WI38 (cell line): Measurements from ENCODE around the gene TBC1D13.
"Not testable (repeated sequence)": the region's sequence is repeated elsewhere in the genome, so short reads cannot be mapped to it uniquely, and the experiment has no call there.

ENCODE experiments used
- H3K4me3 ChIP-seq: 2 replicates; pipeline ENCODE4 v1.5.1; 2011; ENCODE audit warnings: low read depth, mild to moderate bottlenecking, control low read depth, low read length
- CTCF ChIP-seq: IDR thresholded peaks from 2 replicates; pipeline ENCODE4 v1.5.1; 2012; ENCODE audit warnings: low read depth, mild to moderate bottlenecking, control low read depth, low read length

TBC1D13 gene

DNA sequence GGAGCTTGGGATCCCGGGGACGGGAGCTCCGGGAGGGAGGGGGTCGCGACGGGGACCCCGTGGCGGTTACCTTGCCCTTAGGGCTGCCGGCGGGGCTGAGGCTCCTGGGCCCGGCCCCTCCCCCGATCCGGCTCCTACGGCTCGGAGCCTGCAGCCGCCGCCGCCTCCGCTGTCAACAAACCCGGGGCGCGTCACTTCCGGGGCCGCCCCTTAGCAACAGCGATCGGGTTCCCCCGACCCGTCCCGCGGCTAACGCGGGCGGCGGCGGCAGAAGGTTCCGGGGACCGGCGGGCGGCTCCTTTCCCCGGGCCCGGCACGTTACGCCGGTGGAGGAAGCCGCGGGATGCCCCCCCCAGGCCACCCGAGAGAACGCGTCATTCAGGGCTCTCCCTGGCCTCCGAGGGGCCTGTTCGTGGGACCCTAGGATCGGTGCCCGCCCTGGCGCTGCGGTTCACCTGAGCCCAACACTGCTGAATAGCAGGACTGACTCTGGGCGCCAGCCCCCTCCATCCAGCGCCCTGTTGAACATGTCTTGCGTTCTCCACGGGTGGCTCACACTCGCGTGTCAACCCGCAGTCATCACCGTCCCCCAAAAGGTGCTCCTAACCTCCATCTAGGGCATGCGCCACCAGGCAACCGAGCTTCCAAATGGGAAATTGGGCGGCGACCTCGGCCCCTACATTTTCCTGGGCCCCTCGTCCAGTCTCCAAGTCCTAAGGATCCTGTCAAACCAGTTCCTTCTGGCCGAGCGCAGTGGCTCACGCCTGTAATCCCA, 15.1 kb upstream of the TBC1D13 start, which contains the start of gene ZER1:
ZER1 (minus strand) TSS at position 183 of the 775 bp plus-strand sequence. CDS start 16,362 bp downstream, outside the sequence.
- H3K4me3 ChIP-seq = peak within 1 kb of the TSS; percentile 97
- TF ChIP-seq CTCF = no peak

- H3K4me3 ChIP-seq = no peak overlapping the region
- TF ChIP-seq CTCF = no peak
Measured at GRCh38 chr9:128773049-128773448, 14.0 kb upstream of the TBC1D13 start.

DNA sequence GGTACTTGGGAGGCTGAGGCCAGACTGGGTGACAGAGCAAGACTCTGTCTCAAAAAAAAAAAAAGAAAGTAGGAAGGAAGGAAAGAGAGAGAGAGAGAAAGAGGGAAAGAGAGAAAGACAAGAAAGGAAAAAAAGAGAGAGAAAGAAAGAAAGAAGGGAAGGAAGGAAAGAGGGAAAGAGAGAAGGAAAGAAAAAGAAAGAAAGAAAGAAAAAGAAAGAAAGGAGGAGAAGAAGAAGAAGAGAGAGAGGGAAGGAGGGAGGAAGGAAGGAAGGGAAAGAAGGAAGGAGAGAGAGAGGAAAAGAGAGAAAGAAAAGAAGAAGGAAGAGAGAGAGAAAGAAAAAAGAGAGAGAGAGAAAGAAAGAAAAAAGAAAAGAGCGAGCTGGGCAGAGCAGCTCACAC, 12.2 kb upstream of the TBC1D13 start:
- H3K4me3 ChIP-seq = no peak overlapping the region
- TF ChIP-seq CTCF = no peak

DNA sequence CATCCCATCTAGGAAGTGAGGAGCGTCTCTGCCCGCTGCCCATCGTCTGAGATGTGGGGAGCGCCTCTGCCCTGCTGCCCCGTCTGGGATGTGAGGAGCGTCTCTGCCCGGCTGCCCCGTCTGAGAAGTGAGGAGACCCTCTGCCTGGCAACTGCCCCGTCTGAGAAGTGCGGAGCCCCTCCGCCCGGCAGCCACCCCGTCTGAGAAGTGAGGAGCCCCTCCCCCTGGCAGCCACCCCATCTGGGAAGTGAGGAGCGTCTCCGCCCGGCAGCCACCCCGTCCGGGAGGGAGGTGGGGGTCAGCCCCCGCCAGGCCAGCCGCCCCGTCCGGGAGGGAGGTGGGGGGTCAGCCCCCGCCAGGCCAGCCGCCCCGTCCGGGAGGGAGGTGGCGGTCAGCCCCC, 7.0 kb upstream of the TBC1D13 start:
- H3K4me3 ChIP-seq = not testable (repeated sequence)

GRCh38 chr9:128781187-128782070, 5.6 kb upstream of the TBC1D13 start:
- no peak overlapping the region for H3K4me3 ChIP-seq

GRCh38 chr9:128782669-128783068, 4.4 kb upstream of the TBC1D13 start:
- H3K4me3 ChIP-seq = no peak overlapping the region
- no peak for TF ChIP-seq CTCF

More at GRCh38 chr9:128781187-128782070, 5.6 kb upstream of the TBC1D13 start:
- no peak for TF ChIP-seq CTCF

DNA sequence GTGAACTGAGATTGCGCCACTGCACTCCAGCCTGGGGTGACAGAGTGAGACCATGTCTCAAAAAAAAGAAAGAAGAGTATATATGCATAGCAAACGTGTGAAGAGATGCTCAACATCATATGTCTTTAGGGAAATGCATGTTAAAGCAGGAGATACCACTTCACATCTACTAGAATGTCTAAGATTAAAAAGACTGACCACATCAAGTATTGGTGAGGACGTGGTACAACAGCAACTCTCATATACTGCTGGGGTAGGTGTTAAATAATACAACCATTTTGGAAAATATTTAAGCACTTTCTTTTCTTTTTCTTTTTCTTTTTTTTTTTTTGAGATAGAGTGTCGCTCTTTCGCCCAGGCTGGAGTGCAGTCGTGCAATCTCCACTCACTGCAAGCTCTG, 1.6 kb upstream of the TBC1D13 start:
- no peak overlapping the region for H3K4me3 ChIP-seq
- no peak for TF ChIP-seq CTCF
